22Rv1 (cell line): ENCODE results near the gene MAP4K5.

ENCODE experiments used
- ZFX ChIP-seq: fragments of 450-650 bp; IDR thresholded peaks from 2 replicates; pipeline ENCODE4 v1.6.1; 2017; ENCODE audit warnings: antibody characterized with exemption, borderline replicate concordance
- TF ChIP-seq, protein P1 (sequence below): fragments of 450-650 bp; IDR thresholded peaks from 2 replicates; pipeline ENCODE4 v1.5.1; 2017; ENCODE audit warnings: mild to moderate bottlenecking

DNA sequence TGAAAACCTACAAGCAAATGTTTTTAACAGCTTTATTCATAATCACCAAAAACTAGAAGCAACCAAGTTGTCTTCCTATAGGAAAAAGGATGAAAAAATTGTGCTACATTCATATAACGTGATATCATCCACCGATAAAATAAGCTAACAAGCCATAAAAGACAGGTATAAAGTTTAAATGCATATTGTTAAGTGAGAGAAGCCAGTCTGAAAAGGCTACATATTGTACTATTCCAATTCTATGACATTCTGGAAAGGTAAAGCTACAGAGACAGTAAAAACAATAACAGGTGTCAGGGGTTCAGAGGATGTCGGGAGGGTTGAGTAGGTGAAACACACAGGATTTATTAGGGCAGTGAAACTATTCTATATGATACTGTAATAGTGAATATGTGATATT, 158.4 kb downstream of the MAP4K5 start:
- TF ChIP-seq, protein P1, sequence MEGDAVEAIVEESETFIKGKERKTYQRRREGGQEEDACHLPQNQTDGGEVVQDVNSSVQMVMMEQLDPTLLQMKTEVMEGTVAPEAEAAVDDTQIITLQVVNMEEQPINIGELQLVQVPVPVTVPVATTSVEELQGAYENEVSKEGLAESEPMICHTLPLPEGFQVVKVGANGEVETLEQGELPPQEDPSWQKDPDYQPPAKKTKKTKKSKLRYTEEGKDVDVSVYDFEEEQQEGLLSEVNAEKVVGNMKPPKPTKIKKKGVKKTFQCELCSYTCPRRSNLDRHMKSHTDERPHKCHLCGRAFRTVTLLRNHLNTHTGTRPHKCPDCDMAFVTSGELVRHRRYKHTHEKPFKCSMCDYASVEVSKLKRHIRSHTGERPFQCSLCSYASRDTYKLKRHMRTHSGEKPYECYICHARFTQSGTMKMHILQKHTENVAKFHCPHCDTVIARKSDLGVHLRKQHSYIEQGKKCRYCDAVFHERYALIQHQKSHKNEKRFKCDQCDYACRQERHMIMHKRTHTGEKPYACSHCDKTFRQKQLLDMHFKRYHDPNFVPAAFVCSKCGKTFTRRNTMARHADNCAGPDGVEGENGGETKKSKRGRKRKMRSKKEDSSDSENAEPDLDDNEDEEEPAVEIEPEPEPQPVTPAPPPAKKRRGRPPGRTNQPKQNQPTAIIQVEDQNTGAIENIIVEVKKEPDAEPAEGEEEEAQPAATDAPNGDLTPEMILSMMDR: no peak
- no peak for TF ChIP-seq ZFX
